Stomach (tissue), 9 donors: ENCODE data around the gene AGBL4. TPM values are rescaled to one million over a fixed set of nuclear protein-coding genes. Genes with fewer than 3 reads are reported as not detected.

Source experiments
- DNase-seq, 2 donors: peaks; one replicate each; pipeline versions ENCODE4 v3.0.0 to v3.0.0-alpha.2; 2013 to 2019
- H3K27ac ChIP-seq, 5 donors: fragments of 200-600 bp in 4 of 5; sonication (generic) in 4 of 5; one replicate each; pipeline ENCODE4 v1.5.1; 2013 to 2019; ENCODE audit warnings: mild to moderate bottlenecking in 1 of 5, moderate library complexity in 1 of 5
- H3K27me3 ChIP-seq, 3 donors: fragments of 200-600 bp; sonication (generic); one replicate each; pipeline ENCODE4 v1.5.1; 2017 to 2019; ENCODE audit warnings: mixed run types in 1 of 3
- H3K36me3 ChIP-seq, 4 donors: fragments of 200-600 bp; sonication (generic); 1 replicate in 3 of 4; 2 replicates in 1 of 4; pipeline ENCODE4 v1.5.1; 2016 to 2019
- H3K4me1 ChIP-seq, 4 donors: fragments of 200-600 bp; sonication (generic); one replicate each; pipeline ENCODE4 v1.5.1; 2016 to 2019
- H3K4me3 ChIP-seq, 4 donors: fragments of 200-600 bp; sonication (generic) in 3 of 4; one replicate each; pipeline ENCODE4 v1.5.1; 2016 to 2019; ENCODE audit warnings: mild to moderate bottlenecking in 1 of 4
- H3K9me3 ChIP-seq, 4 donors: fragments of 200-600 bp; sonication (generic); one replicate each; pipeline ENCODE4 v1.5.1; 2016 to 2019
- CTCF ChIP-seq, 7 experiments: fragments of 450-650 bp in 4 of 7; fragments of 200-600 bp in 3 of 7; sonication (generic) in 3 of 7; IDR thresholded peaks; one replicate each; pipeline ENCODE4 v1.5.1; 2016 to 2019; ENCODE audit warnings: antibody characterized with exemption in 7 of 7, control low read depth in 2 of 7, mild to moderate bottlenecking in 1 of 7
- EP300 ChIP-seq: sonication (generic); formaldehyde crosslinking; IDR thresholded peaks from one replicate; pipeline ENCODE4 v1.6.1; 2017; ENCODE audit warnings: antibody characterized with exemption
- POLR2A ChIP-seq, 4 donors: fragments of 450-650 bp; IDR thresholded peaks; one replicate each; pipeline ENCODE4 v1.6.1; 2016; ENCODE audit warnings: antibody characterized with exemption in 4 of 4, control low read depth in 2 of 4, mild to moderate bottlenecking in 1 of 4, moderate library complexity in 1 of 4
- POLR2AphosphoS5 ChIP-seq, 3 donors: sonication (generic); formaldehyde crosslinking; IDR thresholded peaks; one replicate each; pipeline ENCODE4 v1.6.1; 2016; ENCODE audit warnings: antibody characterized with exemption in 3 of 3
- WGBS, 5 donors: extraction: QIAGEN DNeasy Blood & Tissue Kit in 3 of 5; methylation state at CpG; one replicate each; pipeline versions ENCODE4 v1.1.5 to v1.1.7; 2013 to 2018; 5-methylcytosine and 5-hydroxymethylcytosine counted together
- intact Hi-C: fragments of 100-400 bp; cut with DNase I; formaldehyde crosslinking; loops from one replicate; pipeline ENCODE4 v1.15.1; 2023; ENCODE audit warnings: low total_unique reads
- polyA plus RNA-seq, 3 donors: library from polyadenylated mRNA; stranded (reverse); fragments of 200-250 nt; gene quantifications; one replicate each; pipeline ENCODE4 v1.2.3, GENCODE V29; 2013
- total RNA-seq, 5 donors: library from RNA; depleted of rRNA; stranded (reverse); fragments of >200 nt; gene quantifications; one replicate each; pipeline versions ENCODE4 v1.1.0 to v1.2.3, GENCODE V29; 2014 to 2016
- donor health status: healthy with polysubstance abuse.
- donor health status: Bipolar disorder and iron deficiency.
- donor health status: healthy.

Gene AGBL4
- total and polyA plus RNA-seq, 8 donors, result 0.92 TPM; not detected in 7

GRCh38 chr1:48643193-48643592 is 1380.6 kb downstream of the AGBL4 start:
- H3K27ac ChIP-seq, result no peak overlapping the region
- 70 to 96% (median 94%) methylated on average over 1 of the region's 1 CpG for WGBS, 5 donors
- TF ChIP-seq EP300 (no peak), CTCF (IDR thresholded peaks at IDR 0.05) (no peak), POLR2AphosphoS5 (IDR thresholded peaks at IDR 0.05) (no peak), POLR2A (IDR thresholded peaks at IDR 0.05) (no peak)
- no peak for DNase-seq
- H3K4me1 ChIP-seq, result no peaks in the 10 kb centered on the region
- intact Hi-C loops, result no loop called here
- H3K27me3 ChIP-seq, result no peaks in the 10 kb centered on the region
- H3K36me3 ChIP-seq, result no peaks in the 10 kb centered on the region
- H3K9me3 ChIP-seq, result no peaks in the 10 kb centered on the region
- no peak overlapping the region for H3K4me3 ChIP-seq

- no peaks in the 10 kb centered on the region for H3K36me3 ChIP-seq
- TF ChIP-seq POLR2A (IDR thresholded peaks at IDR 0.05), result no peak
- no peak for TF ChIP-seq CTCF (IDR thresholded peaks at IDR 0.05)
- no peak for TF ChIP-seq EP300
- TF ChIP-seq POLR2AphosphoS5 (IDR thresholded peaks at IDR 0.05), result no peak
- 74 to 88% (median 77%) methylated on average over 5 of the region's 5 CpGs for WGBS, 5 donors
- intact Hi-C loops, result no loop called here
- H3K27ac ChIP-seq, result no peak overlapping the region
- H3K4me3 ChIP-seq, result no peak overlapping the region
- H3K9me3 ChIP-seq, result no peaks in the 10 kb centered on the region
- DNase-seq, result no peak
- H3K27me3 ChIP-seq, result no peaks in the 10 kb centered on the region
- no peaks in the 10 kb centered on the region for H3K4me1 ChIP-seq
These were observed 1382.8 kb downstream of the AGBL4 start for GRCh38 chr1:48640836-48641492.

GRCh38 chr1:48629867-48630266 is 1393.9 kb downstream of the AGBL4 start:
- Histone ChIP-seq H3K4me3 (no peak overlapping the region), H3K36me3 (no peaks in the 10 kb centered on the region), H3K9me3 (no peaks in the 10 kb centered on the region), H3K27ac (no peak overlapping the region), H3K27me3 (no peaks in the 10 kb centered on the region), H3K4me1 (peaks cover 0 to 6% (median 0%) of the 10 kb centered on the region in 4 donors)
- intact Hi-C loops, result no loop called here
- WGBS, 5 donors, result 82 to 90% (median 85%) methylated on average over 3 of the region's 3 CpGs
- TF ChIP-seq EP300 (no peak), POLR2AphosphoS5 (IDR thresholded peaks at IDR 0.05) (no peak), POLR2A (IDR thresholded peaks at IDR 0.05) (no peak), CTCF (IDR thresholded peaks at IDR 0.05) (no peak)
- no peak for DNase-seq

GRCh38 chr1:48627486-48627885 is 1396.3 kb downstream of the AGBL4 start:
- TF ChIP-seq POLR2A (IDR thresholded peaks at IDR 0.05) (no peak), CTCF (IDR thresholded peaks at IDR 0.05) (no peak), EP300 (no peak), POLR2AphosphoS5 (IDR thresholded peaks at IDR 0.05) (no peak)

More at GRCh38 chr1:48627486-48627885, 1396.3 kb downstream of the AGBL4 start:
- Histone ChIP-seq H3K27me3 (no peaks in the 10 kb centered on the region), H3K4me3 (no peak overlapping the region), H3K27ac (no peak overlapping the region), H3K9me3 (no peaks in the 10 kb centered on the region), H3K4me1 (peaks cover 0 to 6% (median 0%) of the 10 kb centered on the region in 4 donors), H3K36me3 (no peaks in the 10 kb centered on the region)
- WGBS, 5 donors, result 4 to 9% (median 5%) methylated on average over 5 of the region's 5 CpGs
- intact Hi-C loops, result no loop called here
- peak in 1 of 2 donors; percentile 75 for DNase-seq
